ENCODE measurements around the gene SRRD.
"Not testable (repeated sequence)": the region's sequence is repeated elsewhere in the genome, so short reads cannot be mapped to it uniquely, and the experiment has no call there.

The SRRD gene

DNA sequence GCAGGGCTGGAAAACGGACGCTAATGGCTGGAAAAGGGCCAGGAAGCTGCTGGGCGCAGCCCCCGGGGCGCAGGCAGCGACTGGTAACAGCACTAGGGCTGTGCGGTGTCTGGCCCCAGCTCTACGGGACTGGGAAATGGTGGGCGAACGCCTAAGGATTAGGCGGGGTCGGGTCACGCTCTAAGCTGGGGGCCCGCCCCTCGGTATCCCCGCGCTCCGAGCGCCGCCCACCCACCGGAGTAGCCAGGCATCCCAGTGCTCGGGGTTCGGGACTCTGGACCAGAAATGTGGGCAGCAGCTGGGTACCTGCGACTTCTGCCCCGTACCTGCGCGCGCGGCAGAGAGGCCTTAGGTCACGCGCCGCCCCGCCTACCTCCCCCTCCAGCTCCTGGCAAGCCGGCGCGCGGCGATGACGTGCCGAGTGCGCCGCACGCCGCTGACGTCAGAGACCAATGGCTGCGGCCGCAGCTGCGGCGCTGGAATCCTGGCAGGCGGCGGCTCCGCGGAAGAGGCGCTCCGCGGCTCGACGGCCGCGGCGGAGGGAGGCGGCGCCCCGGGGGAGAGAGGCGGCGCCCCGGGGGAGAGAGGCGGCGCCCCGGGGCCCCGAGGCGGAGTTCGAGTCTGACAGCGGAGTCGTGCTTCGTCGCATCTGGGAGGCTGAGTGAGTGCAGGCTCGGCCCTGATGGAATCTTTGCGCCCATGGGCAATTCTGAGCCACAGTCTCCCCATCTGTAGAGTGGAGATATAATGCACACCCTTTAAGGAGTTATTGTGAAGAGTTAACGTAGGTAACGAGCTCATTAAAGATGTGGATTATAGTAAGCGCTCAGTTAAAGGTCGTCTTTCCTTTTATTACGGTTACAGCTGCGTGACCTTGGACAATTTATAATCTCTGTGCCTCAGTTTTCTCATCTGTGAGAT lies at the start of gene SRRD, which contains the start of gene HPS4:
SRRD (plus strand) TSS at position 439 of the 921 bp plus-strand sequence; CDS start at position 453, 14 bp downstream.
HPS4 (minus strand) TSS at position 345 of the 921 bp plus-strand sequence. CDS start 2,021 bp downstream, outside the sequence.
- DNase-seq (ENCODE audit: low spot score), result peak; percentile 86

DNA sequence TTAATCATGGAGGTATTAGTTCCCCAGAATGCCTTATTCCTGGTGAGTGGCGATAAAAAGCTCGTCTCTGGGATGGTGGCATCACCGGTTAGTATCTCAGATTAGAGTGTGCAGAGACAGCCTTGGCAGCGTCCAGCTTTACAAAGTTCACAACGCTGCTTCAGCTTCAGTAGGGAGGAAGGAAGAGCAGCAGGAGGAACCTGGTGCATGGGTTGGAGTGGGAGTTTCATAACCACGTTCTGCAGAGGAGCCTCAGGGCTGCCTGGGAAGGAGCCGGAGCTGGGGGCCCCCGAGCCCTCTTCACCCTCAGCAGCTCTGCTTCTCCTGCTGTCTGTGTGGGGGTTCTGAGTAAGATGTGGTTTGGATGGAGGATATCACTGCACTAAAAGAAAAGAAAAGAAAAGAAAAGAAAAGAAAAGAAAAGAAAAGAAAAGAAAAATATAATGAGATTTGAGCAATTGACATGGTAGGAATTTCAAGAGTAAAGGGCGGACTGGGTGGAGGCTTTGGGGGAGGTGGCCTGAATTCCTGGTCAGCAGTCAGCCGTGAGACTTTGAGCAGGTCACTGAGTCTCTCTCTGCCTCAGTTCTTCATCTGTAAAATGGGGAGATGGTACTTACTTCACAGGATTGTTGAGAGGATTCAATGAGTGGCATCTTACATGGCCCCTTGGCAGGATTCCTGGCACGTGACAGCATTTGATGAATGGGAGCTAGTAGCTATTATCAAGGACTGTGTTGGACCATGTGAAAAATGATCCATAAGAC lies 48.2 kb upstream of the SRRD start:
- no peak for DNase-seq (ENCODE audit: low spot score)

DNA sequence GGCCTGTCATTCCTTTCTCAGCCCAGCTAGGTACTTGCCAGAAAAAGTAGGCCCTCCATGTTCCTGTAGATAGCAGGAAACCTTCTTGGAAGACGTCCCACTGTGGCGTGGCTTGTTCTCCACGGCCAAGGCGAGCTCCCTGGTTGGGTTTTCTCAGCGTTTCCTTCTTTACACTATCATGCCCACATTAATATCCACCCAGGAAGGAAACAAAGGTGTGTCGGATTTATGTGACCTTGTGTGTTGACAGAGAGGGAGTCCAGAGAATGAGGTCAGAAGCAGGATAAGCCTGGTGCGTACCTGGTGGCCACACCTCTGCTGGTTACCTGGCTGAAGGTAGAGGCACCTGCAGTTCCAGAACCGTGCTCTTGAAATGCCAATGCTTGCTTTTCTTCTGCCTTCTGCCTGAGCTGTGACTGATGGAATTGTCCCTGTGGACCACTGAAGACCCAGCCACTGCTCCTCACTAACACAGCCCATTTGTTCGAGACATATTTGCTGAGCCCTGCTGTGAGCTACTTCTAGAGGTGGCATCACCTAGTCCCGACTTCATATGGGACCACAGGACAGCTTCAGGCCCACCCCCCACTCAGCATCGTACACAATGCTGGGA lies 46.7 kb upstream of the SRRD start:
- no peak for DNase-seq (ENCODE audit: low spot score)

- DNase-seq (ENCODE audit: low spot score), result no peak
These were observed 45.8 kb upstream of the SRRD start for GRCh38 chr22:26437694-26438392.

DNA sequence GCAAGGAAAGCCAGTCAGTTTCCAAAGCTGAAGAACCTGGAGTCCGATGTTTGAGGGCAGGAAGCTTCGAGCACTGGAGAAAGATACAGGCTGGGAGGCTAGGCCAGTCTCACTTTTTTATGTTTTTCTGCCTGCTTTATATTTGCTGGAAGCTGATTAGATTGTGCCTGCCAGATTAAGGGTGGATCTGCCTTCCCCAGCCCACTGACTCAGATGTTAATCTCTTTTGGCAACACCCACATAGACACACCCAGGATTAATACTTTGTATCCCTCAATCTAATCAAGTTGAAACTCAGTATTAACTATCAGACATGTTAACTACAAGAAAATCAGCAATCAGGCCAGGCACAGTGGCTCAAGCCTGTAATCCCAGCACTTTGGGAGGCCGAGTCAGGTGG lies 44.9 kb upstream of the SRRD start:
- DNase-seq (ENCODE audit: low spot score), result not testable (repeated sequence)

GRCh38 chr22:26439559-26439958 lies 44.1 kb upstream of the SRRD start:
- no peak for DNase-seq (ENCODE audit: low spot score)

DNA sequence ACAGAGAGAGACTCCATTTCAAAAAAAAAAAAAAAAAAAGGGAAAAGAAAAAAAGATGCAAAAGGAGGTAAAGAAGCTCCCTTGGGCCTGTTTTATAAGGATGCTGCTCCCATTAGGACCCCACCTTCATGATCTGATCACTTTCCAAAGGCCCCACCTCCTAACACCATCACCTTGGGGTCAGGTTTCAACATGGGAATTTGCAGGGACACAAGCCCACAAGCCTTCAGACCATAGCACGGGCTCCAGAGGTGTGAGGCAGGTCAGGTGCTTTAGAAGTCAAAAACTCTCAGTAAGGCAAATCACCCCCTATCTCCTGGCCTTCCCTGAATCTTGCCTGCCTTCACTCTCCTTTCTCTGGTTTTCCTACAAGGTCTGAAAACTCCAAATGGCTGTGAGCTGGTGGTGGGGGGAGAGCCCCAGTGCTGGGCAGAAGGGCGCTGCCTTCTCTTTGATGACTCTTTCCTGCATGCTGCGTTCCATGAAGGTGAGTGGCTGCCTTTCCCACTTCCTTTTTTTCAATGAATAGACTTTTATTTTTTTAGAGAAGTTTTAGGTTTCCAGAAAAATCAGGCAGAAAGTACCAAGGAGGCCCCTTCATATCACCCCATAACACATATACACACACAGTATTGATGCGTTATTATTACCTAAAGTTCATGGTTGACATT lies 41.5 kb upstream of the SRRD start:
- DNase-seq (ENCODE audit: low spot score), result no peak

DNA sequence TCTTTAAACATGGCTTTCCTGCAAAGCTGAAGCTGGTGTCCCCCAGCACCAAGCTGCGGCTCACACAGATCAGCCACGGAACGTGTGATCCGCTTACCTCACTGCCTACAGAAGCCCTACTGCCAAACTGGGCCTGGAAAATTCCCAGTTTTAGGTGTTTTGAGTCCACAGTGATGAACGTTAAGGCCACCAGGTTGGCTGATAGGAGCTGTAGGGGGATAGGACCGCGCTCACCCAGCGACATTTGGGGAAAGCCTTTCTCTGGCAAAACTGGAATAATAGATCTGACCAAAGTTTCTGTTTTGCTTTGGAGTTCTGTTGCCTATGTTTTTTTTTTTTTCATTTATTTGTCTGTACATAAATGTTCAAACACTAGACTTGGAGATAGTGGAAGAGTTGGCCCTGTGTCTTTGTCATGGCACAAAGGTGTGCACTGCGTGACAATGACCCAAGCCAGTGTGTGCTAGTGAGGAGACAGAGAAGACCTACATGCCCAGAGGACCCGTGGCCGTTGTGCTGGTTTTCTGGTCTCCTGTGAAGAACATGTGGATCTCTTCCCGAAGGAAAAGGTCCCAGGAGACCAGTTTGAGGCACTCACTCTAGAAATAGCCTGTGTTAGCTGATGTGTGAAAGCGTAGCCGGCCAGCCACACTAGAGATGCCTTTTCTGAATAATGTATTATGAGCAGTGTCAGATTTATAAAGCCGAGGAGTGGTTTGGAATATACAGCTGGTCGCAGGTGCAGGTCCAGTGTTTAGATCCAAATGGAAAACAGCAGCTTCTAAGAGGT lies 39.6 kb upstream of the SRRD start:
- no peak for DNase-seq (ENCODE audit: low spot score)

DNA sequence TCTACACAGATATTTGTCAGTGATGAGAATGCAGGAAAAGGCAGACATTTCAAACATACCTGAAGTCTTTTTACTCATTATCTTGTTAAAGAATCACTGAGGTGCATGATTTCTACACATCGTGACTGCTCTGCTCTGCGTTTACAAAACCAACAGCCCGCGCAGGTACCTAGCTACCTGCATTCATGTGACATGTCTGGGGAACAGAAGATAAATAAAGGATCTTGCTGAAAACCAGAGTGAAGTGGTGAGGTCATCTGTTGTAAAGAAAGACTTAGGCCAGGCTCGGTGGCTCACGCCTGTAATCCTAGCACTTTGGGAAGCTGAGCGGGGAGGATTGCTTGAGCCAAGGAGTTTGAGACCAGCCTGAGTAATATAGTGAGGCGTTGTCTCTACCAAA lies 38.9 kb upstream of the SRRD start:
- DNase-seq (ENCODE audit: low spot score), result no peak

DNA sequence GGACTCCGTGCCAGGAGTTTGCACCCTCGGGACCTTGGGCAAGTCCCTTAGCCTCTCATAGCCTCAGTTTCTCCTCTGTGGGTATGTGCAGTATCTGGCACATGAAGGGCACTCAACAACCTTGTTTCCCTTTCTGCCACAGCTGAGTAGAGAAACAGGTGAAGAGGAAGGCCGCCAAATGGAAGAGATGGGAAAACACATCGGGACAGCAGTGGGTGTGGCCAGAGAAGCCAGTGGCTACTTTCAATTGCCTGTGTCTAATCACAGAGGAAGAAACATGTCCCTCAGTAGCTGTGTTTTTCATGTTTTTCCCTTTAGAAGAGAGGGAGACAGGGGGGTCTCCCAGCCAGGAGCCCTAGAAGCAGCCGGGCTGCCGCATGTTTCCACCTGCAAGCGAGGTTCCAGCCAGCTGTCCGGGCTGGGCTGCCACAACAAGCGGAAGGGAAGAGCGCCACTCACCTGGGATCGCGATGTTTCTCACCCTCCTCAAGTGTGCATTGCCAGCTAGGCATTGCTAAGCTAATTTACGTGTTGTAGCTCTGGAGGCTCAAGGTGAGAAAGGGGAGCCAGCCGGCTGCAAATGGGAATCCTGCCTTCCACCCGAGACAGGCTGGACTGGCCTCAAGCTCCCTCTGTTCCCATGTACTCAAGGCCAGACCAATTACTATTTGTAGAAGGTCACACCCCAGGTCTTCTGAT lies 38.0 kb upstream of the SRRD start:
- DNase-seq (ENCODE audit: low spot score), result no peak

GRCh38 chr22:26446808-26447515 lies 36.7 kb upstream of the SRRD start:
- no peak for DNase-seq (ENCODE audit: low spot score)

DNA sequence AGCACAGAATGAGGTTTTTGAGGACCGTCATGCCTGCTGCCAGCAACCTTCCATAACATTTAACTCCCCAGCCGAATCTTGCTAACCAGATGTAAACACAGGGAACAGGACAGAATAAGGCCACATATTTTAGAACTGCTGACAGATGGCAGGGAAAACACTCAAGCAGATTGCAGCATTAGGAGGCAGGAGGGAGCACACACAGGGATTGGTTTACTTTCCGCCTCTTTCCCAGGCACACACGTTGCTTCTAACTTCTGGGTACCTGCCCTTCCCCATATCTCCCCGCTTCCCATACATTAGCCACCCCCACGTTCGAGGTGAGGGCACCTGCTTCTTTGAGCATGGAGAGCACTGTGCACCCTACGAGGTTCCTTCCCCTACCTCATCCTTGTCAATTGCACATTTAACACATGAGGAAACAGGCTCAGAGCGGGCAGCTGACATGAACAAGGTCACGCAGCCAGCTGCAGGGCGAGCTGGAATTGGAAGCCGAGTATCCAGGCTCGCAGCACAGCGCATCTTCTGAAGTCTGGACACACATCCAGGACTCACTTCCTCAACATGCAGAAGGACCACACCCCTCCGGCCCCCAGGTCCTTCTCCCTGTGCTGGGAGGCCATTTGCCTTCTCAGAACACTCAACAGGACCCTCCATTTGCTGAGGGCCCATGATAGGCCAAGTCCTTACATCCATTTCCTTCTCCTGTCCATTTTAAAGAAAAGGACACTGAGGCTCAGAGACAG lies 35.9 kb upstream of the SRRD start:
- no peak for DNase-seq (ENCODE audit: low spot score)

DNA sequence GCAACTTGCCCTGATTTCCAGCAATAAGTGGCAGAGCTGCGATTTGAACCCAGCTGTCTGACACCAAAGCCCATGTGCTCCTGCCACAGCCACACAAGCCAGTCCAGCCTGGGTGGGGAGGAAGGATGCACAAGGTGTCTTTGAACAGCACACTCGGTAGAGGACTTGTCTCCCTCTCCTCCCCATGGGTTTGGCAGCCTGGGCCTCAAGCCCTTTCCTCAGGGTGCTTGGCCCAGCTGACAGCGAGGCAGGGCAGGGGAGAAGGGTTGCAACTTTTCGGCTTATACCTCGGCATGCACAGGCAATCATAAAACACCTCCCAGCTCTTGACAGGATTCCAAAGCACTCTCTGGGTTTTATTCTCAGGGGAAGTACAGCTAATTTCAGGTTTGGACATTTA lies 35.3 kb upstream of the SRRD start:
- DNase-seq (ENCODE audit: low spot score), result no peak

DNA sequence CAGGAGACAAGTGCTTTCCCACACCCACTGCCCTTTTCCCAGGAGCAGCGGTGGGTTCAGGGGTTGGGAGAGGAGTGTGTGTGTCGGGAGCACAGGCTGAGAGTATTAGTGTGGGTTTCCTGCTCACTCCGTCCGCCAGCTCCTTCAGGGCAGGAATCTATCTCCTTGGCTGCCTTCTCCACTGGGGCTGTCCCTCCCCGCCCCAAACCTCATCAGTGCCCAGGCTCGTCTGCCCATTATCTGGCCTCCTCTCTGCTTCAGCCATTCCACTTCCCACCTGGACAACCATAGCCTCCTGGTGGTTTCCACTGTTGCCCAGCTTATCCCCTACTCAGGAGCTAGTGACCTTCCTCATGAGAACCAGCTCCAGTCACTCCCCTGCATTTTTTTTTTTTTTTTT lies 34.7 kb upstream of the SRRD start:
- DNase-seq (ENCODE audit: low spot score), result no peak

DNA sequence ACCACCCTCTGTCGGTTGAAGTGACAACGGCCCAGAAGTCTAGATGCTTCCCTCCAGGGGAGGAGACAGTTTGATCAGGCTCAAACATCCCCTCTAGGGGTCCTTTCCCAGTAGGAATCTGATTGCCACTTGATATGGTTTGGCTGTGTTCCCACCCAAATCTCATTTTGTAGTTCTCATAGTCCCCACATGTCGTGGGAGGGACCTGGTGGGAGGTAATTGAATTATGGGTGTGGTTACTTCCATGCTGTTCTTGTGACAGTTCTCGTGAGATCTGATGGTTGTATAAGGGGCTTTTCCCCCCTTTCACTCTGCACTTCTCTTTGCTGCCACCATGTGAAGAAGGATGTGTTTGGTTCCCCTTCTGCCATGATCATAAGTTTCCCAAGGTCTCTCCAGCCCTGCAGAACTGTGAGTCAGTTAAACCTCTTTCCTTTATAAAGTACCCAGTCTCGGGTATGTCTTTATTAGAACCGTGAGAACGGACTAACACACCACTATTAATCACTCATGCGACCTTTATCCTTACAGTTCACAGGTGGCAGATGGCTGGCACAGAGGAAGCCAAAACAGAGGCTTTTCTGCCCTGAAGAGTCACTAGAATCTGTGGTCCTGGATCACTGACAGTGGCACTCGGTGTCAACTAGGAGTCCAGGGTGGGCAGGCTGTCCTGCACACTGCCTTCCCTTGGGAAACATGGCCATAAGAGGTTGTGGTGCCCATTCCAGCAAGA lies 33.1 kb upstream of the SRRD start:
- DNase-seq (ENCODE audit: low spot score), result no peak

GRCh38 chr22:26452236-26453016 lies 31.3 kb upstream of the SRRD start:
- DNase-seq (ENCODE audit: low spot score), result no peak

GRCh38 chr22:26453216-26453615 lies 30.5 kb upstream of the SRRD start:
- DNase-seq (ENCODE audit: low spot score), result no peak
